H1 (cell line): ENCODE data around the gene CHST12. TPM values are rescaled to one million over a fixed set of nuclear protein-coding genes. Genes with fewer than 3 reads are reported as not detected.

Experiments
- BCL11A ChIP-seq, 2 experiments: IDR thresholded peaks; one replicate each; pipeline ENCODE4 v1.6.1; 2011; ENCODE audit warnings: low read depth in 2 of 2, low read length in 2 of 2, mild to moderate bottlenecking in 2 of 2
- SP4 ChIP-seq: IDR thresholded peaks from 2 replicates; pipeline ENCODE4 v1.6.1; 2012; ENCODE audit warnings: low read length, inconsistent platforms
- polyA plus RNA-seq, 7 experiments: library from polyadenylated mRNA; depleted of rRNA in 3 of 7; stranded (reverse) in 5 of 7; unstranded in 2 of 7; fragments of >200 nt in 5 of 7; fragments of 200-250 nt in 2 of 7; gene quantifications; 1 replicate in 5 of 7; 2 replicates in 1 of 7; 4 replicates in 1 of 7; pipeline versions ENCODE4 v1.2.1 to v1.2.3, GENCODE V29; 2011 to 2013; ENCODE audit warnings: missing spikeins in 2 of 7, mixed read lengths in 2 of 7
- total RNA-seq: library from RNA; stranded (reverse); fragmentation: NEBNext Ultra II Directional; extraction: Animal tissue kit (Norgen Biotek cat#: 25700); gene quantifications from 2 replicates; pipeline ENCODE4 v1.2.1, GENCODE V29; 2021

Gene CHST12
- total and polyA plus RNA-seq, 2 of the 8 experiments (the other 6 are each of a cell fraction or from before 2014, with no cell fraction given), result 13.4 to 24.1 TPM

GRCh38 chr7:2487586-2488271 is 84.3 kb downstream of the CHST12 start (continued):
- TF ChIP-seq BCL11A (IDR thresholded peaks at IDR 0.05; ENCODE audit: low read depth in 2 of 2, low read length in 2 of 2), result no peak
- TF ChIP-seq SP4, result no peak
